ENCODE measurements around the gene DENND5B. TPM values are rescaled to one million over a fixed set of nuclear protein-coding genes. Genes with fewer than 3 reads are reported as not detected.

DENND5B gene
- total and polyA plus RNA-seq, 2 of the 4 experiments (the other 2 are of a cell fraction), result 5.5 to 13.4 TPM

GRCh38 chr12:31423405-31423804 is 167.5 kb downstream of the DENND5B start:
- Histone ChIP-seq H3K4me1 (ENCODE audit: control insufficient read depth, insufficient read depth, low read length) (no peaks in the 10 kb centered on the region), H2AFZ (replicated peaks; ENCODE audit: low read length, poor library complexity) (no peak overlapping the region), H3K36me3 (ENCODE audit: control insufficient read depth, insufficient read depth, low read length) (peaks cover 2% of the 10 kb centered on the region; the same call in 1 of the 2 replicates), H2AK9ac (replicated peaks; ENCODE audit: low read depth, low read length, poor library complexity) (no peak overlapping the region), H4K91ac (ENCODE audit: insufficient read depth, low read depth, low read length) (no peak overlapping the region), H3K23ac (ENCODE audit: low read depth, low read length) (no peak overlapping the region), H3K4me3 (ENCODE audit: insufficient read depth, low read depth, low read length) (no peak overlapping the region), H3K9me1 (ENCODE audit: insufficient read depth, low read length) (no peaks in the 10 kb centered on the region), H4K5ac (ENCODE audit: low read depth, low read length) (no peak overlapping the region), H4K8ac (ENCODE audit: low read depth in 2 of 2, low read length in 2 of 2) (no peak overlapping the region), H3K14ac (replicated peaks; ENCODE audit: low read depth, low read length) (no peak overlapping the region), H2BK20ac (ENCODE audit: low read depth, low read length) (no peak overlapping the region), H2AK5ac (ENCODE audit: low read depth, low read length) (no peak overlapping the region), H3K27ac (ENCODE audit: insufficient read depth, low read length) (no peak overlapping the region), H3K18ac (ENCODE audit: low read depth, low read length) (no peak overlapping the region), H3K27me3 (ENCODE audit: control insufficient read depth, insufficient read depth, low read length) (no peaks in the 10 kb centered on the region), H3K9me3 (ENCODE audit: control insufficient read depth, insufficient read depth, low read length) (no peaks in the 10 kb centered on the region), H3K9ac (ENCODE audit: low read depth, low read length) (no peak overlapping the region), H3K56ac (ENCODE audit: extremely low read depth, insufficient read depth, low read length) (no peak overlapping the region), H2BK15ac (ENCODE audit: low read depth, low read length) (no peak overlapping the region), H2BK120ac (ENCODE audit: low read depth, low read length) (no peak overlapping the region), H2BK5ac (ENCODE audit: low read depth, low read length, poor library complexity, severe bottlenecking) (no peak overlapping the region), H4K20me1 (ENCODE audit: insufficient read depth, low read length) (no peaks in the 10 kb centered on the region), H3K4me2 (ENCODE audit: low read depth, low read length) (no peak overlapping the region), H3K4ac (ENCODE audit: low read depth, low read length) (no peak overlapping the region), H3K79me1 (ENCODE audit: low read depth in 1 of 2, low read length in 2 of 2) (no peaks in the 10 kb centered on the region)
- in situ Hi-C loops (cut with MboI; ENCODE audit: low sequenced_read_pairs) (no loop called here), dilution Hi-C loops (cut with HindIII; ENCODE audit: low sequenced_read_pairs, unreplicated experiment) (no loop called here), intact Hi-C loops (cut with micrococcal nuclease) (no loop called here)
- no TSS peak for BruUV-seq (replicated peaks)
- DNase-seq (no peak), ATAC-seq (ENCODE audit: low read depth) (no peak)
- ChIA-PET POLR2A (ENCODE audit: unreplicated experiment) (no interaction called here), CTCF (interaction anchor here (1.0 kb wide), 1 partner anchor 60 kb away, joined by 3 read pairs; no protein-coding TSS in a partner anchor)
- no CpG with 5 or more reads among the region's 1 CpG for WGBS, 2 experiments (ENCODE audit: extremely low coverage in 2 of 2, insufficient read length in 1 of 2)
- TF ChIP-seq, protein P1, sequence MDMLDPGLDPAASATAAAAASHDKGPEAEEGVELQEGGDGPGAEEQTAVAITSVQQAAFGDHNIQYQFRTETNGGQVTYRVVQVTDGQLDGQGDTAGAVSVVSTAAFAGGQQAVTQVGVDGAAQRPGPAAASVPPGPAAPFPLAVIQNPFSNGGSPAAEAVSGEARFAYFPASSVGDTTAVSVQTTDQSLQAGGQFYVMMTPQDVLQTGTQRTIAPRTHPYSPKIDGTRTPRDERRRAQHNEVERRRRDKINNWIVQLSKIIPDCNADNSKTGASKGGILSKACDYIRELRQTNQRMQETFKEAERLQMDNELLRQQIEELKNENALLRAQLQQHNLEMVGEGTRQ (IDR thresholded peaks at IDR 0.05; ENCODE audit: low read depth, low read length), result no peak
- no peak for TF ChIP-seq MAZ (IDR thresholded peaks at IDR 0.05; ENCODE audit: borderline replicate concordance, low read depth, low read length)
- TF ChIP-seq RAD21 (IDR thresholded peaks at IDR 0.05; ENCODE audit: low read length), result no peak
- TF ChIP-seq CHD1 (IDR thresholded peaks at IDR 0.05; ENCODE audit: low read depth, low read length), result no peak
- TF ChIP-seq, protein P2, sequence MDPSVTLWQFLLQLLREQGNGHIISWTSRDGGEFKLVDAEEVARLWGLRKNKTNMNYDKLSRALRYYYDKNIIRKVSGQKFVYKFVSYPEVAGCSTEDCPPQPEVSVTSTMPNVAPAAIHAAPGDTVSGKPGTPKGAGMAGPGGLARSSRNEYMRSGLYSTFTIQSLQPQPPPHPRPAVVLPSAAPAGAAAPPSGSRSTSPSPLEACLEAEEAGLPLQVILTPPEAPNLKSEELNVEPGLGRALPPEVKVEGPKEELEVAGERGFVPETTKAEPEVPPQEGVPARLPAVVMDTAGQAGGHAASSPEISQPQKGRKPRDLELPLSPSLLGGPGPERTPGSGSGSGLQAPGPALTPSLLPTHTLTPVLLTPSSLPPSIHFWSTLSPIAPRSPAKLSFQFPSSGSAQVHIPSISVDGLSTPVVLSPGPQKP (IDR thresholded peaks at IDR 0.05; ENCODE audit: borderline replicate concordance, low read depth, low read length), result no peak
- no peak for TF ChIP-seq POLR2A (IDR thresholded peaks at IDR 0.05; ENCODE audit: low read depth, low read length)
- no peak for TF ChIP-seq MXI1 (IDR thresholded peaks at IDR 0.05; ENCODE audit: borderline replicate concordance, low read depth, low read length)
- TF ChIP-seq RFX5 (IDR thresholded peaks at IDR 0.05; ENCODE audit: low read depth, low read length), result no peak
- TF ChIP-seq RCOR1 (IDR thresholded peaks at IDR 0.05; ENCODE audit: insufficient replicate concordance, low read length), result no peak
- TF ChIP-seq FOS (IDR thresholded peaks at IDR 0.05; ENCODE audit: low read depth, low read length), result no peak
- no peak for TF ChIP-seq MAFK (IDR thresholded peaks at IDR 0.05; ENCODE audit: low read depth, low read length)

All from IMR-90 (cell line).